NCI-H2227 (cell line): Measurements from ENCODE around the gene CMBL.
"Not testable (repeated sequence)": the region's sequence is repeated elsewhere in the genome, so short reads cannot be mapped to it uniquely, and the experiment has no call there.

Experiments
- DNase-seq: peaks from one replicate; lab custom pipeline; 2025; ENCODE audit not compliant: unreplicated experiment; lab: John Stamatoyannopoulos, UW

Gene CMBL

DNA sequence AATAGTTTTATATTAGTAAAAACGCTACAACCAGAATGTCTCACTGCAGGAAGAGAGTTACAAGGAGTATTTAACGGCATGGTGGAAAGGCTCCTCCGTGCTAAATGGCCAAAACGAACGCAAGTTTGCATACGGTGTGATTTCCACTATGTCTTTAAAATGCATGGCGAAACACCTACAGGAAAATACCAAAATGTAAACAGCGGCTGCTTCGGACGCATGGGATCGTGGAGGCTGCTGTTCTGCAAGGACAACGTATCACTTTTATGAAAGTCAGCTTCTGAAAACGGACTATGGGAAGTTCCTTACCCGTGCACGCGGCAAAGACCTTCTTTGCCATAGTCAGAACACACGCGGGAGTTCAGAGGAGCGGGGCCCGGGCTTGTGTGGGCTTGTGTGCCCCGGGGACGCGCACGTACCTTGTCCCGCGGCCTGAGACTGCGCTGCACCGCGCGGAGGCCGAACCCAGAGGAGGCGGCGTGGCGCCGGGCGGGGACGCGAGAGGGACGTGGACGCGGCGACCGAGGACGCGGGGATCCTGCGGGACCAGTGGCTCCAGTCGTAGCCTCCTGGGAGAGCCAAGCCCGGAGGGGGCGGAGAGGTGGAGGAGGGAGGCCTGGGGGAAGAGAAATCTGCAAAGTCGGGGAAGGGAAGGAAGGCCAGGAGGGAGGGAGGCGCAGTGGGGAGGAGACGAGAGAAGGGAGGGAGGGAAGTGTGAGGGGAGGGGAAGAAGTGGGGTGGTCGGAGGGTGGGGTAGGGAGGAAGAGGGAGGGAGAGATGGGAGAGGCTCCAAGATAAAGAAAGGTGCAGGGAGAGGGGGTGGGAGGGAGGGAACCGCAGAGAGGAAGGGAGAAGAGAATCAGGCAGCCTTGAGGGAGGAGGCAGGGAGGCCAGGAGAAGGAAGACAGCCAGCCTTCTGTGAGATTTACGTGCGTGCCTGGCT lies at the start of gene CMBL:
CMBL (minus strand) TSS at position 697 of the 943 bp plus-strand sequence. CDS start 17,140 bp downstream, outside the sequence.
- DNase-seq, result peak; percentile 89

DNA sequence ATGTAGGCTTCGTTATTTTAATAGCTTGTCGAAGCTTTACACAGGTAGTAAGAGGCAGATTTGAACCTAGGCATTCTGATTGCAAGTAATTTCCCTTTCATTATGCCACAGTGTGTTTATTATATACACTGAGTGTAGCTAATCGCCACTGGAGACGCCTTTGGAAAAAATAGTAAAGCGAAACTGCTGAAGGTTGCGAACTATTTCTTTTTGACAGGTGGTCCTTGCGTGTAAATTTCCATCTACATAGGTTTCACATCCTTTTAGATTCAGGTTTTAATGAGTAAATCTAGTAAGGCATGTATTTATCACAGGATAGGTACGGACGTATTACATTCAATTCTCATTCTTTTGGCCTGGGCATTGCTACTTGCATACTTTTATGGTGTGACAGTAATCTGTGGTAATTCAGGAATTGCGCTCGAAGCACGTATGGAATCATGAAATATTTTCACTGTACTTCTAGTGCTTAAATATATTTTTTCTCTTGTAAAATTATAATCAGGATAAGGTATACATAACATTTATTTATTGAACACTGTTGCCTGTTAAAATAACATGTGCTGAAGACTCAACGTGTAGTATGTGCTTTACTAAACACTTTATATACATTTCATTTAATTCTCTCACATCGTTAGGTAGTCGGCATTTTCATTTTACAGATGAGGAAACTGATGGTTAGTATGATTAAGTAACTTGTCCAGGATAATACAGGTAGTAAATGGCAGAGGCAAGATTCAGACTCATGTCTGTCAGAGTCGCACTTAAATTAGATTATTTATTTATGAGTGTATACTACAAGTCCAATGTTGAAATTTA lies 47.6 kb upstream of the CMBL start:
- DNase-seq, result peak; percentile 50

GRCh38 chr5:10354048-10354872 lies 46.6 kb upstream of the CMBL start:
- peak; percentile 65 for DNase-seq

DNA sequence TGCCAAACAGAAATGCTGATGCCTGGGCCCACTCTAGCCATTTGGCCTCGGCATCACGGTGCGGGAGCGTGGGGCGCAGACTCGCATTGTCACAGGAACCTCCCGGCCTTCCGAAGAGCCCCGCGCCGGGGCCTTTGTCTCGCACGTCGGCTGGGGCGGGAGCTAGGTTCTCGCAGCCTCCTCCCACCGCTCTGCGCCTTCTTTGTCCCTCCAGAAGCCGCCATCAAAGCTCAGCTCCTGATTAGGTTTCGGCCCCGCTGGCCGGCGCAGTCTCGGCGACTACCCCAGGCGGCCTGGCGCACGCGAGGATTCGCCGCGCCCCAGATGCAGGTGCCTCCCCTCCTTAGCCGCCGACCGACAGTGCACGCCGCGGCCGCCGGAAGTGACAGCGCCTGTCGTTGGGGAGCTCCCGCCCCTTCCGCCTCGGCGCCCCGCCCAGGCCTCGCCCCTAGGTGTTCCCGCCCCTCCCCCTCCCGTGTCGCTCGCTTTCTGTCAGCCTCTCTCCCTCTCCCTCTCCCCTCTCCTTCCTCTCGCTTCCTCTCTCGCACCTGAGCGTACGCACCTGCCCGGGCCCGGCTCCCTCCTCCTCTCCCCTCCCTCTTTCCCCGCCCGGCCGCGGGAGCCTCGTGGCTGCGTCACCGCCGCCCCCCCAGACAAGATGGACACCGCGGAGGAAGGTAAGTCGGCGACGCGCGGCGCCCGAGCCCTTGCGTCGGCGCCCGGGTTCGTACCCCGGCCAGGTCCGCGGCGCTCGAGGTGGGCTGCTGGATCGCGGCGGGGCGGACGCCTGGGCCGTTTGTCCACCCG lies 45.7 kb upstream of the CMBL start, which contains the start of gene MARCHF6:
MARCHF6 (plus strand) TSS at position 455 of the 807 bp plus-strand sequence; CDS start at position 659, 204 bp downstream.
- DNase-seq, result peak; percentile 96

- peak; percentile 64 for DNase-seq
Measured at GRCh38 chr5:10352430-10353240, 44.9 kb upstream of the CMBL start.

- DNase-seq, result peak; percentile 32
Measured at GRCh38 chr5:10351919-10352318, 44.2 kb upstream of the CMBL start.

- peak; percentile 25 for DNase-seq
Measured at GRCh38 chr5:10351199-10351905, 43.6 kb upstream of the CMBL start.

- no peak for DNase-seq
Measured at GRCh38 chr5:10348258-10348657, 40.6 kb upstream of the CMBL start.

- not testable (repeated sequence) for DNase-seq
Measured at GRCh38 chr5:10344461-10345106, 36.9 kb upstream of the CMBL start.

DNA sequence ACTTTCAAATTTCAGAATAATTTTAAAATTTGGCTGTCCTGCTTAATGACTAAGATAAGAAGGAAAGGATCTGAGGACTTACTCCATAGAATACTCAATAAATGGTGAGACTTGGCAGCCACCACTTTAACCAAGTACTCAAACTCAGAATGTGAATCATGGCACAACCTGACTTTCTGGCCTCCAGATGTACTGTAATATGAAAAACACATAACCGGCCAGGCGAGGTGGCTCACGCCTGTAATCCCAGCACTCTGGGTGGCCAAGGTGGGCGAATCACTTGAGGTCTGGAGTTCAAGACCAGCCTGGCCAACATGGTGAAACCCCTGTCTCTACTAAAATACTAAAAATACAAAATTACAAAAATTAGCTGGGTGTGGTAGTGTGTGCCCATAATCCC lies 35.8 kb upstream of the CMBL start:
- no peak for DNase-seq

GRCh38 chr5:10339958-10340357 lies 32.3 kb upstream of the CMBL start:
- no peak for DNase-seq

DNA sequence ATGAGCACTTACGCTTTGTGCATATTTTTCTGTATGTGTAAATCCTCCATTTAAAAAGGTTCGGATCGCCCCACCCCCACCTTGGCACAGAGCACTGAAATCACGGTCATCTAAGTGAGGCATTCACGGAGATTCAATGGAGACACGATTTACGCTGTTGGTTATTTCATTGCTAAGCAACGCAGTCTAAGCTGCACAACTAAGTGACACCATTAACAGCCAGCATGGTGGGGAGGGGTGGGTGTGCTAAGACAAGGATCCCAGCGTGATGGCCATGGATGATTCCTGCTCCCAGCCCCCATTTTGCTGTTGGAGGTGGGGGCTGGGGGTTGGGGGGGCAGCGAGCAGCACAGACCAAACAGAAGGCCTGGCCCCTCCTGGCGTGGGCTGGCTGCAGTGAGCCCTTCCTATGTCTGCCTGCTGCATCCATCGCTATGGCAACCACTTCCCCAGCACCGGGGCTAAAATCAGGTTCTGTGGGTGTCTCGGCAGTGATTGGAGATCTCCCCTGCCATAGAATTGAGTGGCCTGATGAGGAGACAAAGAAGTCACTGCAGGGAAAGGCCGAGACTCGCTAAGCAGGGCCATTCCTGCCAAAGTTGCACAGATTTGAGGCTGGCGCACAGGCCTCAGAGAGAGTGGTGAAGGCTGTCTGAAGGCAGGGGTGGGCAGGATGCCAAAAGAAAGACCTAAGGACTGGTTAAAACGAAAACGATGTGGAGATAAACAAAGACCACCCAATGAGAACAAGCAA lies 31.5 kb upstream of the CMBL start:
- peak; percentile 96 for DNase-seq

DNA sequence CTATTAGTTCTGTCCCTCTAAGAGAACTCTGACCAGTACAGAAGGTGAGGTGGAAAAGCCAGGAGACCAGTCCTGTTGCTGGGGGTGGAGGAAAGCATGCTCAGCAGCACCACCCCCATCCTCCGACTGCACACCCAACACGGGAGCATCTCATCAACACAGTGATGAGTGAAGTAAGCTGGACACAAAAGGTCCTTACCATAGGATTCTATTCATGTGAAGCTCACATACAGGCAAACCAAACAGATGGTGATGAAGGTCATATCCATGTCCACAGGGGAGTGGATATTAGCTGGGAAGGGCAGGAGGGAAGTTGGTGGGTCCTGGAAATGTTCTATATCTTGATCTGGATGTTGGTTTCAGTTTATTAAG lies 31.0 kb upstream of the CMBL start:
- peak; percentile 79 for DNase-seq

- DNase-seq, result no peak
Measured at GRCh38 chr5:10337986-10338385, 30.3 kb upstream of the CMBL start.

DNA sequence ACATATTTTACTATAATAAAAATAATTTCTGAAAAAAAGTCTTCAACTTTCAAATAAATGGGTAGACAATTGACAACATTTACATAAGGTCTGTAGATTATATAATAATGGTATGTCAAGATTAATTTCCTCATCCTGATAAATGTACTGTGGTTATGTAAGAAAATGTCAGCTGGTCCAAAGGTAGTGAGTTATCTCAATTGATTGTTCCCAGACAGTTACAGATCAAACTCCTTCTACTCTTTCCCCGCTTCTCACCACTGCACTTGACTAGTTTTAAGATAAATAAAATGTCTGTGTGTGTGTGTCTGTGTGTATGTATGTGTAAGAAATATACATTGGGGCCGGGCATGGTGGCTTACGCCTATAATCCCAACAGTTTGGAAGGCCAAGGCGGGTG lies 29.4 kb upstream of the CMBL start:
- no peak for DNase-seq

DNA sequence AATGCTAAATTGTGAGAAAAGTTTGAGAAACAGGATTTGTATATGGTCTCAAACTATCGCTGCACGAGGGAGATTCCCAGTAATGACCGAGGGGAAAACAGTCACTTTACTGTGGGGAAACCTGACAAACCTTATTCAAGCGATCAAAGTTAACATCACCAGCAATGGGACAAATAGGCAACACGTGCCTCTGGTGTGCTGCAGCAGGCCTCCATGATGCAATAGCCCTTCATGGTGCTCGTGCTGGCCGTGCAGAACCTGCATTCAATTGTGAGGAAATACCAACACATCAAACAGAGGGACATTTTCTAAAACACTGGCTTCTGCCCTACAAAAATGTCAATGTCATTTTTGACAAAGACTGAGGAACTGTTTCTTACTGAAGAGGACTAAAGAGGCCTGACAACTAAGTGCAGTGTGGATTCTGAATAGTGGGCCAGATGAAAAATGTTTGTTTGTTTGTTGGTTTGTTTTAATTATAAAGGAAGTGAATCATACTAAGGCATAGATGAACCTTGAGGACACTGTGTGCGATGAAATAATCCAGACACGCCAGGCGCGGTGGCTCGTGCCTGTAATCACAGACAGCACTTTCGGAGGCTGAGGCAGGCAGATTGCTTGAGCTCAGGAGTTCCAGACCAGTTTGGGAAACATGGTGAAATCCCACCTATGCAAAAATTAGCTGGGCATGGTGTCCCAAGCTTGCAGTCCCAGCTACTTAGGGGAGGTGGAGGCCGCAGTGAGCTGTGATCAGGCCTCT lies 28.2 kb upstream of the CMBL start:
- no peak for DNase-seq

GRCh38 chr5:10334831-10335230 lies 27.1 kb upstream of the CMBL start:
- no peak for DNase-seq
